EH (cell line): ENCODE measurements around the gene ETHE1.
A peak's percentile ranks its signal among the peaks of the same experiment; 100 is the strongest.
"Not testable (repeated sequence)": the region's sequence is repeated elsewhere in the genome, so short reads cannot be mapped to it uniquely, and the experiment has no call there.

Experiments
- DNase-seq: peaks from one replicate; pipeline ENCODE4 v3.0.0-alpha.2; 2015; ENCODE audit warnings: low read depth

Gene ETHE1

GRCh38 chr19:43523696-43524095, 3.3 kb downstream of the ETHE1 start:
- DNase-seq: peak; percentile 15

GRCh38 chr19:43522929-43523328, 4.1 kb downstream of the ETHE1 start:
- no peak for DNase-seq

- DNase-seq: peak; percentile 91
These were observed 7.4 kb downstream of the ETHE1 start for GRCh38 chr19:43519436-43520088.

- no peak for DNase-seq
These were observed 8.9 kb downstream of the ETHE1 start for GRCh38 chr19:43518051-43518450.

- not testable (repeated sequence) for DNase-seq
These were observed 14.6 kb downstream of the ETHE1 start for GRCh38 chr19:43512399-43512798.

- DNase-seq: no peak
These were observed 15.7 kb downstream of the ETHE1 start for GRCh38 chr19:43511324-43511723.

- DNase-seq: no peak
These were observed 16.3 kb downstream of the ETHE1 start for GRCh38 chr19:43510713-43511112.

- DNase-seq: no peak
These were observed 19.1 kb downstream of the ETHE1 start for GRCh38 chr19:43507880-43508279.

GRCh38 chr19:43506629-43507028, 20.4 kb downstream of the ETHE1 start:
- DNase-seq: no peak

- no peak for DNase-seq
These were observed 21.1 kb downstream of the ETHE1 start for GRCh38 chr19:43505941-43506340.

- DNase-seq: no peak
These were observed 21.9 kb downstream of the ETHE1 start for GRCh38 chr19:43505186-43505456.

- no peak for DNase-seq
These were observed 22.4 kb downstream of the ETHE1 start, which contains the start of gene PHLDB3 for GRCh38 chr19:43504426-43505185. TSS of gene PHLDB3 (minus strand) at chr19:43504746. CDS start at chr19:43504118, 628 bp downstream.

- peak; percentile 91 for DNase-seq
These were observed 23.2 kb downstream of the ETHE1 start for GRCh38 chr19:43503501-43504425.

GRCh38 chr19:43502419-43502976, 24.5 kb downstream of the ETHE1 start:
- no peak for DNase-seq

GRCh38 chr19:43501661-43502418, 25.2 kb downstream of the ETHE1 start:
- no peak for DNase-seq

- no peak for DNase-seq
These were observed 28.0 kb downstream of the ETHE1 start for GRCh38 chr19:43499042-43499441.

- DNase-seq: no peak
These were observed 28.7 kb downstream of the ETHE1 start for GRCh38 chr19:43498233-43498842.

GRCh38 chr19:43496960-43497359, 30.0 kb downstream of the ETHE1 start:
- DNase-seq: no peak

- no peak for DNase-seq
These were observed 31.9 kb downstream of the ETHE1 start for GRCh38 chr19:43495082-43495481.

- no peak for DNase-seq
These were observed 36.2 kb downstream of the ETHE1 start for GRCh38 chr19:43490759-43491158.

- DNase-seq: no peak
These were observed 36.9 kb downstream of the ETHE1 start for GRCh38 chr19:43489979-43490599.
